NCI-H226 (cell line): ENCODE measurements around the gene ABCC6.
"Not testable (repeated sequence)": the region's sequence is repeated elsewhere in the genome, so short reads cannot be mapped to it uniquely, and the experiment has no call there.

Experiments used
- DNase-seq: peaks from one replicate; pipeline ENCODE4 v3.0.0-alpha.2; 2015

ABCC6 gene

DNA sequence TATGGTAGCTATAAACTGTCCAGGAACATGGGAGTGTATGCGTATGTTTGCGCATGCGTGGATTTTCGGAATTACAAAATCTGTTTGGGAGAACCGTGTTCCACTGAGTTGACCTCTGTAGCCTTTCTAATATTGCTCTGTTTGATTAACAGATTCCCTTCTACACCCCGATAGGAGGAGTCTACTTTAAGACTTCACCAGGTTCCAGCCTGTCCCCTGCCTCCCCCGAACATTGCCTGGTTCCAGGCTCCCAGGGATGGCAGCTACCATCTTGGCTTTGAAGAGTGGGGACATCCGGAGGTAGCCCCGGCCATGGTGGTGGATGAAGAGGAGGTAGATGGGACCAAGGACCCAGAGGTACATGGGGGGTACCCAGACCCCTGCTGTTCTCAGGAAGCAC, 1.9 kb downstream of the ABCC6 start:
- DNase-seq, result not testable (repeated sequence)

GRCh38 chr16:16220449-16220848, 2.8 kb downstream of the ABCC6 start:
- not testable (repeated sequence) for DNase-seq

DNA sequence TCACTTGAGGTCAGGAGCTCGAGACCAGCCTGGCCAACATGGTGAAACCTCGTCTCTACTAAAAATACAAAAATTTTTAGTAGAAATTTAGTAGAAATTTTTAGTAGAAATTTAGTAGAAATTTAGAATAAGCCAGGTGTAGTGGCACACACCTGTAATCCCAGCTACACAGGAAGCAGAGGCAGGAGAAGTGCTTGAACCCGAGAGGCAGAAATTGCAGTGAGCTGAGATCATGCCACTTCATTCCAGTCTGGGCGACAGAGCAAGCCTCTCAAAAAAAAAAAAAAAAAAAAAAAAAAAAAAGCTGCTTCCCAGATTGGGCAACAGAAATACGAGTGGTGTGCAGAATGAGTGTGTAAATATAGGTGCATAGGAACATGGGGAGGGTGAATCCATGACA, 4.5 kb downstream of the ABCC6 start:
- DNase-seq, result not testable (repeated sequence)

DNA sequence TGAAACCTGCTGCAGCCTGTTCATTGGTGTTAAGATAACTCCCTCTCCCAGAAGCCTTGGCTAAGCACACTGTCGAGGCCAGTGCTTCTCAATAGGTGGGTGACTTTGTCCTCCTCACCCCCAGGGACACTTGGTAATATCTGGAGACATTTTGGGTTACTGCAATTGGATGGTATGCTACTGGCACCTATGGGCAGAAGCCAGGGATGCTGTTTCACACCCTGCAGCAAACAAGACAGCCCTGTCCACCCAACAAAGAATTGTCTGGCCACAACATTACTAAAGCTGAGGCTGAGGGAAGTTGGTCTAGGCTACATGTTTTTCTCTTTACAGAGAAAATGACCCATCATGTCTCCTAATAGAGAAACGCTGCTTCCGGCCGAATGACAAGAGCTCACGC, 4.9 kb downstream of the ABCC6 start:
- not testable (repeated sequence) for DNase-seq

DNA sequence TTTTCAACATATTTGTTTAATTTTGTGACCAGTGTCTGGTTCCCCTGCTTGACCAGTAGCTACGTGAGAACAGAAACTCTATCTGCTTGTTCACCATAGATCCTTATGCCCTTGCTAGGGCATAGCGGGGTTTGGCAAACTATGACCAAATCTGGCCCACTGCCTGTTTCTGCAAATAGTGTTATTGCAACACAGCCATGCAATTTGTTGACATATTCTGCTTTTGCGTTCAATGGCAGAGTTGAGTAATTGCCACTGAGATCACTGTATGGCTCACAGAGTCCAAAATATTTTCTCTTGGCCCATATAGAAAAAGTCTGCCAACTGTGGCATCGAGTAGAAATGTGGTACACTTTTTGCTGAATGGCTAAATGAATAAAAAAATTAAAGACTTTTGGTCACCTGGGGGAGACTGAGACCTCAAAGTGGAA, 9.4 kb downstream of the ABCC6 start:
- not testable (repeated sequence) for DNase-seq

GRCh38 chr16:16211404-16211803, 11.9 kb downstream of the ABCC6 start:
- DNase-seq, result not testable (repeated sequence)

- DNase-seq, result not testable (repeated sequence)
Observed at GRCh38 chr16:16208461-16208860, 14.8 kb downstream of the ABCC6 start.

- not testable (repeated sequence) for DNase-seq
Observed at GRCh38 chr16:16207787-16208334, 15.4 kb downstream of the ABCC6 start.

DNA sequence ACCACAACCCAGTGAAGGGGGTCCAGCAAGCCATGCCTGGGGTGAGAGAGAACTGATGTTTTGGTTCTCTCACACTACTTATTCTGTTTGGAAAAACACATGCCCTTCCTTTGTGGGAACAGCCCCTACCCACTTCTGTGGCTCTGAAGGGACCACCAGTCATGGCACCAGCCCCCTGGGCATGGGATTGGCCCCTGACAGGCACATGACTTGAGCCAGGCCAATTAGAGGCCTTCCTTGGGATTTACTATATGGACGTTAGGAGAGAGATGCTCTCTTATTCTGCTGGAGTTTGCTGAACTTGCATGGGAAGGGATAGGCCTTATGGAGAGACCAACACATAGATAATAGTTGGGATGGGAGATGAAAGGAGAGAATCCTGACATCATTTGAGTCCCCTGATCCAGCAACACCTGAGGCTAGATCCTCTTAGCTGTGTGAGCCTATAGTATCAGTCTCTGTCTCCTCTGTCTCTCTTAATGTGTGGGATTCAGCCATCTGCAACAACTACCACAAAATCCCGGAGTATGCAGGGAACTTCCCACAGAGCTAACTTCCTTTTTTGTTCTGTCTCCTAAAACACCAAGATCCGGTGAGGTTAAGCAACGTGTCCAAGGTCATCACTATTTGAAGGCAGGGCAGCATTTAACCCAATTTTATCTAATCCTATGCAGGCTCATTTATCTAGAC, 16.1 kb downstream of the ABCC6 start:
- not testable (repeated sequence) for DNase-seq

- not testable (repeated sequence) for DNase-seq
Observed at GRCh38 chr16:16205864-16206263, 17.4 kb downstream of the ABCC6 start.

- not testable (repeated sequence) for DNase-seq
Observed at GRCh38 chr16:16204552-16204951, 18.7 kb downstream of the ABCC6 start.

DNA sequence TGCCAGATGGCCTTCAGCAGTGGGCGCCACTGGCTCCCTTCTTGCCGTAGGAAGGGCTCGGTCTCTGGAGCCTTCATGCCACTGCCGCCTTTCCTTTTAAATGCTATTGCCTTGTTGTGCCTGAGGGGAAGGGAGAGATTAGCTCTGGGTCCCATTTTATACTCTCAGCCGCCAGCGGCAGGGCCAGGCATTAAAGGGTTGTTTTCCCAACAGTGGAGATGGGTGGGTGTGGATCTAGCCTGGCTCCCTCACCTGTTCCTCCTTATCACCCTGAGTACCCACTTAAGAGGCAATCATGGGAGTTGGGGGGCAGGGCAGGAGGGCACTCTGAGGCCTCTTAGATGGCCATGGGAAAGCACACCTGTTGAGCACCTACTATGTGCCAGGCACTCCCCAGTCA, 19.8 kb downstream of the ABCC6 start:
- not testable (repeated sequence) for DNase-seq

GRCh38 chr16:16202400-16203143, 20.7 kb downstream of the ABCC6 start:
- peak; percentile 8 for DNase-seq

GRCh38 chr16:16201880-16202279, 21.4 kb downstream of the ABCC6 start:
- not testable (repeated sequence) for DNase-seq

- DNase-seq, result not testable (repeated sequence)
Observed at GRCh38 chr16:16200391-16200790, 22.9 kb downstream of the ABCC6 start.

- peak; percentile 57 for DNase-seq
Observed at GRCh38 chr16:16199428-16199827, 23.9 kb downstream of the ABCC6 start.

GRCh38 chr16:16197966-16198365, 25.3 kb downstream of the ABCC6 start:
- DNase-seq, result no peak

DNA sequence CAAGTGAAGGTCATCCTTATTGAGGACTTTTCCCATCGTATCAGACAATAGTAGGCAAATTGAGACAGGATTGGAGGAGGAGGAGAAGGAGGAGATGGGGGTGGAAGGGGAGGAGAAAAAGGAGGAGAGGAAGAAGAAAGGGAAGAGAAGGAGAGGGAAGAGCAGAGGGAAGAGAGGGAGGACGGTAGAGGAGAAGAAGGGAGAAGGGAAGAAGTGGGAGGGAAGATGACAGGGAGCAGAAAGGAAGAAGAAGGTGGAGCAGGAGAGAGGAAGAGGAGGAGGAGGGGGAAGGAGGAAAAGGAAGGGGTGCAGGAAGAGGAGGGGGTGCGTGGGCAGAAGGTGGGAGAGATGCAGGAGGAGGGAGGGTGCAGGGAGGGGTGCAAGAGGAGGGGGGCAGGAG, 26.0 kb downstream of the ABCC6 start:
- no peak for DNase-seq

GRCh38 chr16:16196099-16196498, 27.2 kb downstream of the ABCC6 start:
- no peak for DNase-seq

DNA sequence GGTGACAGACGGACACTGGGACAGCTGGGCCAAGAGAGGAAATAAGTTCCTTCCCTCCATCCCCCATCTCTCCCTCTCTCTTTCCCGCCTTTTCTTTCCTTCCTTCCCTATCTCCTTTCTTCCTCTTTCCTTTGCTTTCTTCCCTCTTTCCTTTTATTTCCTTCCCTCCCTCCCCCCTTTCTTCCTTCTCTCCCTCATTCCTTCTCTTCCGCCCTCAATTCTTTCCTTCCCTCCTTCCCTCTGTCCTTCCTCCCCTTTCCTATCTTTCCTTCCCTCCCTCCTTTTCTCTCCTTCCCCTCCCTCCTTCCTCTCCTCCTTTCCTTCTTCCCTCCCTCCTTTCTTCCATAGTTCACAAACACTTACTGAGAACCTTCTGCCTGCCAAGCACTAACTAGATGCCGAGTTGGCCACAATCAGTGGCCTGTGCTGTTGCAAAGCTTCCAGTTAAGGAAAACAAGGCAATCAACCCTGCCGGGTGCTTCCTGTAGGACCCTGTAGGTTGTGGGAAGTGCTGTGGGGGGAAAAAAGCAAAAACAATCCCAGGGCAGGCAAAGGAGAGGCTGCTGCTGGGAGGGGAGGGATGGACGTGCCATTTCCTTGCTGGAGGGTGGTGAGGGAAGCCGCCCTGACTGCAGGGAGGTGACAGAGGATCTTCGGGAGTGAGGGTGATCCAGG, 31.7 kb downstream of the ABCC6 start:
- DNase-seq, result no peak

- not testable (repeated sequence) for DNase-seq
Observed at GRCh38 chr16:16190966-16191365, 32.3 kb downstream of the ABCC6 start.

DNA sequence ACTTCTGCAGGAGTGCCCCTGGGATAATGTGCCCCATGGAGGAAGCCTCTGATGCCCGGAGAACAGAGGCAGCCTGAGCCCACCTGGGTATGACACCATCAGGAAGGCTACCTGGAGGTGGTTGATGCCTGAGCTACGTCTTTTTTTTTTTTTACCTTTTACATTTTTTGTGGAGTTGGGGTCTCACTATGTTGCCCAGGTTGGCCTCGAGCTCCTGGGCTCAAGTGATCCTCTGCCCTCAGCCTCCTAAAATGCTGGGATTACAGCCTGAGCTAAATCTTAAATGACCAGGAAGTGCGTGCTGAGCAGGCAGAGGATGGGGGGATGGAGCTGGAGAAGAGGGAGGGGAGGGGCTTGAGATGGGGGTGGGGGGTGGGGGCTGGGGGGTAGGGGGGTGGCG, 32.7 kb downstream of the ABCC6 start:
- no peak for DNase-seq

DNA sequence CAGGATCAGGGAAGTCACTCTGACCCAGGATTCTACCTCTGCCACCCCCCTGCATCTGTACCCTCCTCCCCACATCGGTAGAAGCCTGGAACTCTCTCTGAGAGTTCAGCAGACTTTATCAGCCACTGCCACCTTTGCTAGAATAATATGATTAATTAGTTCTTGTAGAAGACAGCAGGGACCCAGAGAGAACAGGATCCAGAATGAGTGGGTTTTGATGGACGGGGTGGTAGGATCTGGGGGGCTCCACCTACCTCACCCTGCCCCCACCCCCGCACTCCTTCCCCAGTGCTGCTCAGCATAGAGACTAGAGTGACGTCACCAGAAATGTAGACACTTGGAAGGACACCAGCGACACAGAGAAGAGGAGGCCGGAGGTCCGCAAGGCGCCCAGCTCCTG, 33.5 kb downstream of the ABCC6 start:
- DNase-seq, result no peak
